Measurements from ENCODE around the gene FAM227A.
A peak's percentile ranks its signal among the peaks of the same experiment; 100 is the strongest.
"Not testable (repeated sequence)": the region's sequence is repeated elsewhere in the genome, so short reads cannot be mapped to it uniquely, and the experiment has no call there.

Gene FAM227A

DNA sequence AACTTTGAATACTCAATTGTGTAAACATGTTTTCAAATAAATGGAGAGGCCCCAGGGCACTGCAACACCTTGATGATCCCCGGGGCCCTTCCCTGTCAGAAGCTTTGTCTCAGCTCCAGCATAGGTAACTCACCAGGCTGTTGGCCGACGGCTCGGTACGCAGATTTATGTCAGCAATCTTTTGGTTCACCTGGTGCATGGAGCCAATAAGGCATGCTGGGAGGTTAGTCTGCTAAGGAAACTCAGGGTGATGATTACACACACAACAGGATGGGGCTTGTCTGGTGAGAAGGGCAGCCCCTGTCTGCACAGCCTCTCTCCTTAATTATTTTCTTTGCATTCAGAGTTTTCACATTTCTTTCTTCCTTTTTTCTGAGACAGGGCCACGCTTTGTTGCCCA lies 10.8 kb downstream of the FAM227A start:
- no peak overlapping the region for H3K4me3 ChIP-seq (replicated peaks in 1 of 2; ENCODE audit: low read depth in 2 of 2, low read length in 2 of 2)
- no peak for DNase-seq (ENCODE audit: low read depth in 2 of 2)
- TF ChIP-seq, protein P1, sequence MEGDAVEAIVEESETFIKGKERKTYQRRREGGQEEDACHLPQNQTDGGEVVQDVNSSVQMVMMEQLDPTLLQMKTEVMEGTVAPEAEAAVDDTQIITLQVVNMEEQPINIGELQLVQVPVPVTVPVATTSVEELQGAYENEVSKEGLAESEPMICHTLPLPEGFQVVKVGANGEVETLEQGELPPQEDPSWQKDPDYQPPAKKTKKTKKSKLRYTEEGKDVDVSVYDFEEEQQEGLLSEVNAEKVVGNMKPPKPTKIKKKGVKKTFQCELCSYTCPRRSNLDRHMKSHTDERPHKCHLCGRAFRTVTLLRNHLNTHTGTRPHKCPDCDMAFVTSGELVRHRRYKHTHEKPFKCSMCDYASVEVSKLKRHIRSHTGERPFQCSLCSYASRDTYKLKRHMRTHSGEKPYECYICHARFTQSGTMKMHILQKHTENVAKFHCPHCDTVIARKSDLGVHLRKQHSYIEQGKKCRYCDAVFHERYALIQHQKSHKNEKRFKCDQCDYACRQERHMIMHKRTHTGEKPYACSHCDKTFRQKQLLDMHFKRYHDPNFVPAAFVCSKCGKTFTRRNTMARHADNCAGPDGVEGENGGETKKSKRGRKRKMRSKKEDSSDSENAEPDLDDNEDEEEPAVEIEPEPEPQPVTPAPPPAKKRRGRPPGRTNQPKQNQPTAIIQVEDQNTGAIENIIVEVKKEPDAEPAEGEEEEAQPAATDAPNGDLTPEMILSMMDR (IDR thresholded peaks at IDR 0.05; ENCODE audit: low read depth, low read length): no peak

GRCh38 chr22:38644245-38644644 lies 11.9 kb downstream of the FAM227A start:
- DNase-seq (ENCODE audit: low read depth in 2 of 2); H3K4me3 ChIP-seq (replicated peaks in 1 of 2; ENCODE audit: low read depth in 2 of 2, low read length in 2 of 2): not testable (repeated sequence)

DNA sequence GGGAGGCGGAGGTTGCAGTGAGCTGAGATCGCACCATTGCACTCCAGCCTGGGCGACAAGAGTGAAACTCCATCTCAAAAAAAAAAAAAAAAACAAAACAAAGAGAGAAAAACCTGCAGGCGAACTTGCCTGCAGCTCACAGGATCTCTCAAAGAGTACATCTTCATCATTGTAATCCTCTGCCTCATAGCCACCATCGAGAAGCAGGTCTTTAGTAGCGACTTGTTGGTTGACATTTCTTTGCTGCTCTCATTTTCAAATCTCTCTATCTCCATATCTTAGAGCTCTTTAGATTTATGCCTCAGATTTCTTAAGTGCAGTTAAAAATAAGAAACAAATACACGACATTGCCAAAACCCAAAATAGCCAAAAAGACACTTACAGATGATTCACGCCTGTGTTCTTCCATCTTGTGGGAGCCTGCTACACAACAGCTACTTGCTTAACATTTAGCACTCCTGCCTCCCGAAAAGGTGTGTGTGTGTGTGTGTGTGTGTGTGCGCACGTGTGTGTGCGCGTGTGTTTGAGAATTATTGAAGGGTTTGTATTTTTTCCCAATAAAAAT lies 14.6 kb downstream of the FAM227A start:
- no peak overlapping the region for H3K4me3 ChIP-seq (replicated peaks in 1 of 2; ENCODE audit: low read depth in 2 of 2, low read length in 2 of 2)
- no peak for DNase-seq (ENCODE audit: low read depth in 2 of 2)
- TF ChIP-seq, protein P1 (IDR thresholded peaks at IDR 0.05; ENCODE audit: low read depth, low read length): no peak

- TF ChIP-seq, protein P1 (IDR thresholded peaks at IDR 0.05; ENCODE audit: low read depth, low read length): no peak
- DNase-seq (ENCODE audit: low read depth in 2 of 2): peak in 1 of 2 donors; percentile 7
These were observed 17.5 kb downstream of the FAM227A start for GRCh38 chr22:38638728-38639127.

DNA sequence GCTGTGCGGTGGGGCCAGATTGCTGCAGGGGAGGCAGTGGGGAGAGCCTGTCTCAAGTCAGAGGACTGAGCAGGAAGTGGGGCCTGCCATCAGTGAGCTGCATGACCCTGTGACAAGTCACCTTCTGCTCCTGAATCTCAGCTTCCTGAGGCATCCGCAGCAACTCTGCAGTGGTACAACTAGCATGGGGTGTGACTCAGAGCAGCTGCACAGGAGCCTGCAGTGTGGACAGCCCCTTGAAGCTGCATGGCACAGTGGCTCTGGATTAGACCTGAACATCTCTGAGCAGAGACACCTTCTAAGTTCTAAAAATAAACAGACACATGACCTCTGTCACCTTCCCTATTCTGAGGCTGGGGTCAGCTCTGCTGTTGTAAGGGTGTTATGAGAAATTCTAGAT lies 18.0 kb downstream of the FAM227A start:
- no peak overlapping the region for H3K4me3 ChIP-seq (replicated peaks in 1 of 2; ENCODE audit: low read depth in 2 of 2, low read length in 2 of 2)
- DNase-seq (ENCODE audit: low read depth in 2 of 2): no peak
- TF ChIP-seq, protein P1 (IDR thresholded peaks at IDR 0.05; ENCODE audit: low read depth, low read length): no peak

More at GRCh38 chr22:38638728-38639127, 17.5 kb downstream of the FAM227A start:
- H3K4me3 ChIP-seq (replicated peaks in 1 of 2; ENCODE audit: low read depth in 2 of 2, low read length in 2 of 2): no peak overlapping the region

DNA sequence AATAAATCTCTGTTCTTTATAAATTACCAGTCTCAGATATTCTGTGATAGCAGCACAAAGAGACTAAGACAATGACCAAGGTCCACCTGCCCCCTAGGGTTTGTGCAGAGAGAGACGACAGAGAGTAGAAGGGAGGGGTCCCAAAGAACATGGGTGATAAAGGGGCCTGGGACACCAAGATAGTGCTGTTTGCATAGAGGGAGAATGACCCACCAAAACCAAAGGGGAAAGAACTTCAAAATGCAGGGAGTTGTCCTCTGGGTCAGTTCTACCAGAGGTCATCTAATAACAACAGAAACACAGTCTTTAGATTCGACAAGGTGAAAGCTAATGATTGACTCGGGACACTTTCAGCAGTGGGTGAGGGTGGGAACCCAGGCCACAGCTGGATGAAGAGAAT lies 23.7 kb downstream of the FAM227A start:
- no peak for DNase-seq (ENCODE audit: low read depth in 2 of 2)

DNA sequence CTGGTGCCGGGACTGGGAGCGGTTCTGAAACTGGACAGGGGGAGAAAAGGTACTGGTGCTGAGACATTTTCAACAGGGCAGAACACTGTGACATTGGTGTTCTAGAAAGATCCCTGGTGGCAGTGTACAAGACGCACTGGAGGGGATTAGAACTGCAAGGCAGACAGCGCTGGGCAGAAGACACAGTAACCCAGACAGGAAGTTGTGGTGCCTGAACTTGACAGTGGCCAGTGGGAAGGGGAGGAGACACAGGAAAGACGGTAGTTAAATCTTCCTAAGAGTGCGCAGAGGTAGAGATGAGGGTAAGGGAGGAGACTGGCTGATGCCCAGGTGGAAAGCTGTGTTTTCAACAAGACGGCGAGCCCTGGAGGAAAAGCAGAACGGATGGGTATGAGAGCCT lies 24.5 kb downstream of the FAM227A start:
- H3K4me3 ChIP-seq (replicated peaks in 1 of 2; ENCODE audit: low read depth in 2 of 2, low read length in 2 of 2): no peak overlapping the region
- TF ChIP-seq, protein P1 (IDR thresholded peaks at IDR 0.05; ENCODE audit: low read depth, low read length): no peak
- DNase-seq (ENCODE audit: low read depth in 2 of 2): no peak

More for the DNA sequence above, 23.7 kb downstream of the FAM227A start:
- H3K4me3 ChIP-seq (replicated peaks in 1 of 2; ENCODE audit: low read depth in 2 of 2, low read length in 2 of 2): no peak overlapping the region
- TF ChIP-seq, protein P1 (IDR thresholded peaks at IDR 0.05; ENCODE audit: low read depth, low read length): no peak

All from cardiac fibroblast (primary cell).